Astrocyte of the spinal cord (primary cell): ENCODE measurements around the gene SPACDR.

Experiments
- DNase-seq: peaks from one replicate; pipeline ENCODE4 v3.0.0; 2011; ENCODE audit warnings: low read depth, low spot score
- H3K4me3 ChIP-seq: 2 replicates; pipeline ENCODE4 v1.5.1; 2011; ENCODE audit warnings: low read depth, mild to moderate bottlenecking, low read length, moderate library complexity
- CTCF ChIP-seq: IDR thresholded peaks from 2 replicates; pipeline ENCODE4 v1.5.1; 2012; ENCODE audit warnings: low read depth, mild to moderate bottlenecking, low read length, inconsistent platforms
- in situ Hi-C: cut with HindIII; loops from 2 replicates; pipeline ENCODE4 v1.10.0; 2017; ENCODE audit warnings: low sequenced_read_pairs

The SPACDR gene

GRCh38 chr7:100428199-100428966 lies 35.7 kb downstream of the SPACDR start, which contains the start of gene ZCWPW1:
ZCWPW1 (minus strand) TSS chr7:100428703; CDS start chr7:100420649, 8,054 bp downstream.
- in situ Hi-C loops: no loop called here
- H3K4me3 ChIP-seq: peak within 1 kb of the TSS; percentile 65
- TF ChIP-seq CTCF: no peak
- peak; percentile 99 for DNase-seq

GRCh38 chr7:100427762-100428198 lies 36.3 kb downstream of the SPACDR start:
- peak overlapping the region; percentile 65 for H3K4me3 ChIP-seq
- no peak for DNase-seq
- no peak for TF ChIP-seq CTCF
- in situ Hi-C loops: no loop called here

DNA sequence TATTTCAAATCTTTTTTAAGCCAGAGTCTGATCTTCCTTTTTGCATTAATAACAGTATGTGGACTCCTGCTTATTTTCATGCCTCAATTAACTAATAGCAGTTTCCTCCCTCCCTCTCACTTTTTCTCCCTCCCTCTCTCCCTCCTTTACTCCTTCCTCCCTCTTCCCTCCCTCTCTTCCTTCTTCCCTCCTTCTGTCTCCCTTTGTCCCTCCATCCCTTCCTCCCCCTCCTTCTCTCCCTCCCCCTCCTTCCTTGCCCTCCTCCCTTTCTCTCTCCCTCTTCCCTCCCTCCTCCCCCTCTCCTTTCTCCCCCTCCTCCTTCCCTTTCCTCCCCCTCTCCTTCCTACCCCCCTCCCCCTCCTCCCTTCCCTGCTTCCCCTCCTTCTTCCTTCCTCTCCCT lies 37.5 kb downstream of the SPACDR start:
- no peak for DNase-seq
- in situ Hi-C loops: no loop called here
- H3K4me3 ChIP-seq: no peak overlapping the region
- no peak for TF ChIP-seq CTCF

GRCh38 chr7:100425347-100425746 lies 38.7 kb downstream of the SPACDR start:
- TF ChIP-seq CTCF: no peak
- H3K4me3 ChIP-seq: no peak overlapping the region
- no peak for DNase-seq
- in situ Hi-C loops: no loop called here

DNA sequence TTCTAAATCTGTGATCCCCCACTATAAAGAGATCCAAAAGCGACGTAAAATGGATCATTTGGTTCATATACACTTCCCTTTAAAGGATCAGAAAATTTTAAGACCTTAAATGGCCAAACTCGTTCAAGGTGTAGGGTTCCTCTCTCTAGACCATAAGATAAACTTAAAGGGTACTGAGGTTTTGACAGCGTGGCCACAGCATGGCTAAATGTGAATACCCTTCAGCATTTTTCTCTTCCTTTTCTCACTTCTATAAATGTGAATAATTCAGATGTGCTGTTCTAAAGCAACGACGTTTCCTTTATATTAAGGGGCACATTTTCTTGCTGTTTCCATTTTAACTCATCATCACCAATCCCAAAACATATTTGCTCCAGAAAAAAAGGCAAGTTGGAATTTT lies 40.7 kb downstream of the SPACDR start:
- in situ Hi-C loops: no loop called here

DNA sequence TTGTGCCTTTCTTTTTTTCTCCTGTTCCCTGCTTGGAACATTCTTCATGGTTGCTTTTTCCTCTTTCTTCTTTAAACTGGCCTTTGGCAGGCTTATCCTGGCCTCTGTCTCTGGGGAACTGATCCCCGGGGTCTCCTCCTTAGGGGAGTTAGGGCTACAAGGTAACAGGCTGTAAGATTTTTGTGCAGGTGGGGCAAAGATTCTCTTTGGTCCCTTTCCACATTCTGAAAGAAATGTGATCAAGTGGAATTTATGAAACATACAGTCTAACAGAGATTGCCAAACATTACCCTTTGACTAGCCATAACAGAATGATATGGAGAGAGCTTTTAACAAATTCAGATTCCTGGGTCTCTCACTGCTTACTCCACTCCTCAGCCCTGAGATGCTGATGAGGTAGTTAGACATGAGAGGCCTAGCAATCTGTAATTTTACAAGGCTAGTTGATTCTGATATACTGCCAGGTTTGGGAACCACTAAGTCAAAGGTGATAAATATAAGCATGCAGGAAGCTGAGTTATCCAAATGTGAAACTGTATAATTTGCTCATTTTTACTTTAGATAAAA lies 44.3 kb downstream of the SPACDR start:
- DNase-seq: no peak
- in situ Hi-C loops: no loop called here
- no peak for TF ChIP-seq CTCF
- no peak overlapping the region for H3K4me3 ChIP-seq

More for the DNA sequence above, 40.7 kb downstream of the SPACDR start:
- TF ChIP-seq CTCF: no peak
- DNase-seq: no peak
- no peak overlapping the region for H3K4me3 ChIP-seq
